Measurements from ENCODE around the gene PRKCH. TPM values are rescaled to one million over a fixed set of nuclear protein-coding genes. Genes with fewer than 3 reads are reported as not detected.

The PRKCH gene
- total RNA-seq, 2 donors from 2014 or later, result 24.6 to 73.6 TPM

DNA sequence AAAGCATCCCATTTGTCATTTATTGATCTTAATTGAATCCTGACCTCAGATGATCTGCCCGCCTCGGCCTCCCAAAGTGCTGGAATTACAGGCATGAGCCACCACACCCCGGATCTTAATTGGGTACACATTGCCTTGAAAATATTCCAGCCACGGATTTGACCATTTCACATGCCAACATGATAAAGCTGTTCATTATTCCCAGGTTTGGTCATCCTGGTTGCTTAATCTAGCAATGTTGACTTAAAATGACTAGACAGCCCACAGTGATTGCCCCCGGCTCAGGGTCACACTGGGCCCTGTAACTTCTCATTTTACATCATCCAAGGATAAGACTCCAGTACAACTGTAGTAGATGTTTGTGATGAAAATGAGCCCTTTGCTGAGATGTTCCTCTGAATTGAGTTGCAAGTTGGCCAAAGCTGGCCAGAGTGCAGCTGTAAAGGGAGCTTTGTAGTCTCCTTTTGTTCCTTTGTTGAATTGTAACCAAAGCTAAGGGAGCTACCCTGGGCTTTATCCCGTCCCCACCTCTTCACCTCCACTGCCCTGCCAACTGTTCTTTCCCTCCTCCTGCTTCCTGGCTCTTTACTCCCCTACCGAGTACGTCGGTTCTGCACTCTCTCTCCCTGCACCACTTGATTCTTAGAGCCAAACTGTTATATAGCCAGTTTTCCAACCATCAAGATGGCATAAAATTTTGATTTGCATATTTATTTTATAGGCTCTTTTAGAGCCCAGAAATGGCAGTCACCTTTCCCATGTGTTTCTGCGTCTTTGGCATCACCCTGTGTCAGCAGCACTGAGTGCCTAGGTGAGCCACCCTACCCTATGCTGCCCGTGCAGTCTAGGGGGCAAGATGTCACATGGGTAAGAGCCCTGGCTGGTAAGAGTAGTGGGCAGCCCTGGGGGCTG is 232.6 kb downstream of the PRKCH start:
- no peaks in the 10 kb centered on the region for H3K9me3 ChIP-seq
- H3K27ac ChIP-seq, result peak overlapping the region in 1 of 2 donors; percentile 72
- no peak overlapping the region for H3K4me3 ChIP-seq
- H3K36me3 ChIP-seq, result no peaks in the 10 kb centered on the region
- DNase-seq (ENCODE audit: low spot score) (no peak), ATAC-seq (ENCODE audit: insufficient number of reproducible peaks, low FRiP score, low read depth) (peak; percentile 38)
- no peaks in the 10 kb centered on the region for H3K27me3 ChIP-seq (replicated peaks; ENCODE audit: insufficient read depth)
- TF ChIP-seq, protein P1, sequence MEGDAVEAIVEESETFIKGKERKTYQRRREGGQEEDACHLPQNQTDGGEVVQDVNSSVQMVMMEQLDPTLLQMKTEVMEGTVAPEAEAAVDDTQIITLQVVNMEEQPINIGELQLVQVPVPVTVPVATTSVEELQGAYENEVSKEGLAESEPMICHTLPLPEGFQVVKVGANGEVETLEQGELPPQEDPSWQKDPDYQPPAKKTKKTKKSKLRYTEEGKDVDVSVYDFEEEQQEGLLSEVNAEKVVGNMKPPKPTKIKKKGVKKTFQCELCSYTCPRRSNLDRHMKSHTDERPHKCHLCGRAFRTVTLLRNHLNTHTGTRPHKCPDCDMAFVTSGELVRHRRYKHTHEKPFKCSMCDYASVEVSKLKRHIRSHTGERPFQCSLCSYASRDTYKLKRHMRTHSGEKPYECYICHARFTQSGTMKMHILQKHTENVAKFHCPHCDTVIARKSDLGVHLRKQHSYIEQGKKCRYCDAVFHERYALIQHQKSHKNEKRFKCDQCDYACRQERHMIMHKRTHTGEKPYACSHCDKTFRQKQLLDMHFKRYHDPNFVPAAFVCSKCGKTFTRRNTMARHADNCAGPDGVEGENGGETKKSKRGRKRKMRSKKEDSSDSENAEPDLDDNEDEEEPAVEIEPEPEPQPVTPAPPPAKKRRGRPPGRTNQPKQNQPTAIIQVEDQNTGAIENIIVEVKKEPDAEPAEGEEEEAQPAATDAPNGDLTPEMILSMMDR (IDR thresholded peaks at IDR 0.05), result no peak
- H3K4me1 ChIP-seq (ENCODE audit: control insufficient read depth in 1 of 2, low read depth in 2 of 2), result peaks cover 11 to 29% of the 10 kb centered on the region in 2 donors

DNA sequence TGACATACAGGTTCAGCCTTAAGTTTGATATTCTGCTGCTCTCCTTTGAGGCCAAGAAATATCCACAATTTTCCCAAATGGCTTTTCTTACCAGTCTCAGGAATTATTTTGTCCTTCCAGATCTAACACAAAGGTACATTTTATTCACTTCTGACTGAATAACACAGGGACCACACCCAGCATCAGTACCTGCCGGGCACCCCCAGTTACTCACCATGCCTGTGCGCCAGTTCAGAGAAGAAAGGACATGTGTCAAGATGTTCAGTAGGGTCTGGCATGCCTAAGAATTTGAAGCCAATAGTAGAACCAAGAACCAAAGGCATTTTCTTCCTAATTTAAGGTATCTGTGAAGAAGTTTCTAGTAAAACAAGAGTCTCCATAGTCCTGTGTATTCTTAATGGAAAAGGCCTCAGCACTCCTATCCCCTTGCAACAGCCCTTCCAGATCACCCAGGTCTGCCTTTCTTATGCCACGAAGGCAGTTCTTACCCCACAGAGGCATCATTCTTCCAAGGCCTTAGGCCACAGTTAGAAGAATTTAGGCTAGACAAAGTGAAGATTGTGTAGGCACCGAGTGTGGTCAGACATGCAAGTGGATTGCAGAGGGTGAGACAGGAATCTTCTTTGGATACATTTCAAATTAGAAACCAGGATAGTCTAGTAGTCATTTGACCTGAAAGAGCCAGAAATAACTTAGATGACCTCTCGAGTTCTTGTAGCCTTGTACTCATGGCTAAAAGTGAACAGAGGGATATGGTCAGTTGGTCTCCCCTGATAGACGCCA is 233.9 kb downstream of the PRKCH start:
- H3K4me3 ChIP-seq, result no peak overlapping the region
- H3K4me1 ChIP-seq (ENCODE audit: control insufficient read depth in 1 of 2, low read depth in 2 of 2), result peaks cover 11 to 29% of the 10 kb centered on the region in 2 donors
- DNase-seq (ENCODE audit: low spot score), result no peak
- no peak for ATAC-seq (ENCODE audit: insufficient number of reproducible peaks, low FRiP score, low read depth)
- TF ChIP-seq, protein P1 (IDR thresholded peaks at IDR 0.05), result no peak
- H3K27ac ChIP-seq, result no peak overlapping the region
- H3K27me3 ChIP-seq (replicated peaks; ENCODE audit: insufficient read depth), result no peaks in the 10 kb centered on the region
- no peaks in the 10 kb centered on the region for H3K36me3 ChIP-seq
- no peaks in the 10 kb centered on the region for H3K9me3 ChIP-seq

DNA sequence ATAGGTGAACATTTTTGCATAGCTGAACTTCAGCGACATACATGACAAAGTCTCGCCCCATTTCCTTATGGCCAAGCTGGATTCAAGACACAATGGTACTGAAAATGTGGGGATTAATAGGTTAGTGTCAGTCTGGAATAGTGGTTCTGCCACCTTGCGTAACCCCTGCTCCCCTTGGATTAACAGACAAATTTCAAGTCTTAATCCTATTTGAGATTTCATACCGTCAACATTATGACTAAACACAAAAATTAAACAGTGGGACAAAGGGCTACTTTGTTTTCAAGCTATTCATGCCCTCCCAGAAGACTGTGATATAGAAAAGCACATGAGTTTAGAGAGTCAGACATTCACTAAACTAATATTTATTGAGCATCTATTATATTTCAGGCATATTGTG is 235.1 kb downstream of the PRKCH start:
- H3K36me3 ChIP-seq, result no peaks in the 10 kb centered on the region
- DNase-seq (ENCODE audit: low spot score), result no peak

DNA sequence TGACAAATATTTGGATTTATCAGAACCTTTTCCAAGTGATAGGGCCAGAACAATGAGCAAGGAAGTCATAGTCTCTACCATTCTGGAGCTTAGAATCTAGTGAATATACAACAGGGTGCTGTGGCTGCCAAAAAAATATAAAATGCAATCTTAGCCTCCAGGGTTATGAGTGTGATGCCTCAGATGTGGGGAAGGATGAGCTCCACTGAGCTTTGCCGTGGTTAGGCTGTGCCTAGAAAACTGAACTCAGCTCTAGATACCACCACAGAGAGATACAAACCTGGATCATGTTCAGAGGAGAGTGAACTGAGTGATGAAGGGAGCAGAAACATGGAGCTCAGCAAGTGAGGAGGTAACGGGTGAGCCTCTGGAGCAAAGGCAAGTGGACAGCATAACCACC is 235.9 kb downstream of the PRKCH start:
- no peaks in the 10 kb centered on the region for H3K9me3 ChIP-seq
- DNase-seq (ENCODE audit: low spot score), result no peak

More for the DNA sequence above, 235.1 kb downstream of the PRKCH start:
- TF ChIP-seq, protein P1 (IDR thresholded peaks at IDR 0.05), result no peak
- Histone ChIP-seq H3K4me3 (no peak overlapping the region), H3K27ac (no peak overlapping the region), H3K9me3 (no peaks in the 10 kb centered on the region), H3K27me3 (replicated peaks; ENCODE audit: insufficient read depth) (no peaks in the 10 kb centered on the region), H3K4me1 (ENCODE audit: control insufficient read depth in 1 of 2, low read depth in 2 of 2) (peaks cover 15 to 37% of the 10 kb centered on the region in 2 donors)
- no peak for ATAC-seq (ENCODE audit: insufficient number of reproducible peaks, low FRiP score, low read depth)

More for the DNA sequence above, 235.9 kb downstream of the PRKCH start:
- Histone ChIP-seq H3K4me1 (ENCODE audit: control insufficient read depth in 1 of 2, low read depth in 2 of 2) (peaks cover 12 to 41% of the 10 kb centered on the region in 2 donors), H3K27ac (no peak overlapping the region), H3K27me3 (replicated peaks; ENCODE audit: insufficient read depth) (no peaks in the 10 kb centered on the region), H3K4me3 (no peak overlapping the region), H3K36me3 (no peaks in the 10 kb centered on the region)
- TF ChIP-seq, protein P1 (IDR thresholded peaks at IDR 0.05), result no peak
- ATAC-seq (ENCODE audit: insufficient number of reproducible peaks, low FRiP score, low read depth), result no peak

Data from thoracic aorta (tissue), 2 donors.